GM12878 (cell line): ENCODE data around the gene LZTFL1. TPM values are rescaled to one million over a fixed set of nuclear protein-coding genes. Genes with fewer than 3 reads are reported as not detected.

Source experiments
- ATAC-seq: fragments of 200-7000 bp; cut with Tn5 transposase; 3 replicates; pipeline ENCODE4 v1.9.1; 2020; ENCODE audit warnings: mild to moderate bottlenecking, moderate library complexity
- BruUV-seq: library from RNA; stranded (reverse); fragments of 400-500 nt; replicated peaks from 2 replicates; lab custom pipeline; 2021; lab: Mats Ljungman, UMichigan
- CTCF ChIA-PET: fragments of 300-600 bp; sonication (Branson Sonifier 250); formaldehyde crosslinking; extraction: SDS; loops from one replicate; lab custom pipeline; 2021; ENCODE audit warnings: inconsistent platforms; lab: Yijun Ruan, JAX
- POLR2A ChIA-PET: fragments of 350-600 bp; formaldehyde crosslinking; extraction: SDS; loops from one replicate; lab custom pipeline; 2021; ENCODE audit warnings: inconsistent platforms; lab: Charles Lee
- RAD21 ChIA-PET: fragments of 300-600 bp; sonication (Branson Sonifier 250); formaldehyde crosslinking; loops from one replicate; lab custom pipeline; 2023; ENCODE audit warnings: antibody characterized with exemption; ENCODE audit not compliant: unreplicated experiment; lab: Charles Lee
- SMC1A ChIA-PET: fragments of 300-600 bp; sonication (Branson Sonifier 250); formaldehyde crosslinking; loops from one replicate; lab custom pipeline; 2023; ENCODE audit not compliant: unreplicated experiment, uncharacterized antibody; lab: Charles Lee
- DNase-seq: peaks from one replicate; pipeline ENCODE4 v3.0.0-alpha.2; 2011; ENCODE audit warnings: low read depth, low spot score
- FAIRE-seq: peaks from 3 replicates; lab custom pipeline; 2011; peaks lifted over from hg19 to GRCh38; lab: Jason Lieb, UNC
- H2AFZ ChIP-seq: 2 replicates; pipeline ENCODE4 v1.6.0; 2011; ENCODE audit warnings: low read depth, low read length, control low read depth; ENCODE audit not compliant: control insufficient read depth
- H3K27ac ChIP-seq: 2 replicates; pipeline ENCODE4 v1.5.1; 2011; ENCODE audit warnings: control low read depth; ENCODE audit not compliant: control insufficient read depth, insufficient read depth
- H3K27me3 ChIP-seq, 2 experiments: replicated peaks in 1 of 2; 2 replicates each; pipeline versions ENCODE4 v1.6.0 to v1.6.1; 2011; ENCODE audit warnings: low read length in 1 of 2; ENCODE audit not compliant: control insufficient read depth in 2 of 2, insufficient read depth in 2 of 2
- H3K36me3 ChIP-seq, 2 experiments: 2 replicates each; pipeline ENCODE4 v1.5.1; 2011; ENCODE audit warnings: low read length in 1 of 2; ENCODE audit not compliant: control insufficient read depth in 2 of 2, insufficient read depth in 2 of 2
- H3K4me1 ChIP-seq: 2 replicates; pipeline ENCODE4 v1.6.1; 2011; ENCODE audit warnings: mild to moderate bottlenecking, low read length, moderate library complexity, mixed read lengths; ENCODE audit not compliant: control insufficient read depth, insufficient read depth
- H3K4me2 ChIP-seq: 2 replicates; pipeline ENCODE4 v1.6.0; 2011; ENCODE audit warnings: control low read depth; ENCODE audit not compliant: control insufficient read depth, insufficient read depth
- H3K4me3 ChIP-seq: fragments of 200-600 bp; sonication (generic); 2 replicates; pipeline ENCODE4 v1.5.1; 2016
- H3K79me2 ChIP-seq: 2 replicates; pipeline ENCODE4 v1.6.0; 2011; ENCODE audit warnings: low read length; ENCODE audit not compliant: control insufficient read depth, insufficient read depth
- H3K9ac ChIP-seq: 2 replicates; pipeline ENCODE4 v1.8.0; 2011; ENCODE audit warnings: low read length, control low read depth, mixed read lengths; ENCODE audit not compliant: control insufficient read depth, insufficient read depth
- H3K9me3 ChIP-seq: replicated peaks from 3 replicates; pipeline ENCODE4 v1.5.1; 2011; ENCODE audit warnings: mild to moderate bottlenecking, low read length; ENCODE audit not compliant: control insufficient read depth, insufficient read depth
- H4K20me1 ChIP-seq: 2 replicates; pipeline ENCODE4 v1.6.0; 2011; ENCODE audit not compliant: control insufficient read depth, insufficient read depth
- ATF2 ChIP-seq: IDR thresholded peaks from 2 replicates; pipeline ENCODE4 v1.6.1; 2012; ENCODE audit warnings: low read length, inconsistent platforms
- BCL3 ChIP-seq: IDR thresholded peaks from 2 replicates; pipeline ENCODE4 v1.6.1; 2011; ENCODE audit warnings: borderline replicate concordance, low read depth, mild to moderate bottlenecking, moderate library complexity, low read length; ENCODE audit not compliant: insufficient read depth, poor library complexity, severe bottlenecking
- BMI1 ChIP-seq: fragments of 450-650 bp; IDR thresholded peaks from 2 replicates; pipeline ENCODE4 v1.6.1; 2016; ENCODE audit warnings: mild to moderate bottlenecking, moderate library complexity, borderline replicate concordance
- EP300 ChIP-seq, 2 experiments: fragments of 150-350 bp in 1 of 2; IDR thresholded peaks; 2 replicates each; pipeline ENCODE4 v1.6.1; 2011 to 2012; ENCODE audit warnings: low read depth in 2 of 2, low read length in 2 of 2, borderline replicate concordance in 1 of 2, improper control_type of control experiment in 1 of 2, inconsistent platforms in 1 of 2; ENCODE audit not compliant: control insufficient read depth in 1 of 2
- EZH2 ChIP-seq: IDR thresholded peaks from 2 replicates; pipeline ENCODE4 v1.6.1; 2012; ENCODE audit warnings: low read depth, mild to moderate bottlenecking, control low read depth, inconsistent platforms, low read length, borderline replicate concordance; ENCODE audit not compliant: control insufficient read depth
- FOS ChIP-seq: IDR thresholded peaks from 3 replicates; pipeline ENCODE4 v1.6.1; 2011; ENCODE audit warnings: borderline replicate concordance; ENCODE audit not compliant: insufficient read length; ENCODE audit errors: extremely low read depth
- HDAC6 ChIP-seq: fragments of 200-600 bp; sonication (generic); IDR thresholded peaks from one replicate; pipeline ENCODE4 v1.8.0; 2017; ENCODE audit warnings: antibody characterized with exemption; ENCODE audit not compliant: unreplicated experiment
- JUNB ChIP-seq: IDR thresholded peaks from 2 replicates; pipeline ENCODE4 v1.6.1; 2016; ENCODE audit warnings: antibody characterized with exemption, mild to moderate bottlenecking
- MTA2 ChIP-seq: fragments of 450-650 bp; IDR thresholded peaks from 2 replicates; pipeline ENCODE4 v1.6.1; 2016; ENCODE audit warnings: low read depth, mild to moderate bottlenecking, moderate library complexity
- PAX5 ChIP-seq: IDR thresholded peaks from 2 replicates; pipeline ENCODE4 v1.6.1; 2011; ENCODE audit warnings: low read depth, low read length, borderline replicate concordance
- POLR2A ChIP-seq: IDR thresholded peaks from 2 replicates; pipeline ENCODE4 v1.6.1; 2011; ENCODE audit warnings: low read depth, mild to moderate bottlenecking, low read length
- SMC3 ChIP-seq: IDR thresholded peaks from 2 replicates; pipeline ENCODE4 v1.6.1; 2011; ENCODE audit warnings: low read length, improper control_type of control experiment, borderline replicate concordance
- SPI1 ChIP-seq: IDR thresholded peaks from 2 replicates; pipeline ENCODE4 v1.6.1; 2011; ENCODE audit warnings: low read depth, mild to moderate bottlenecking, low read length, moderate library complexity, borderline replicate concordance; ENCODE audit not compliant: insufficient read depth
- SREBF2 ChIP-seq: IDR thresholded peaks from 2 replicates; pipeline ENCODE4 v1.6.1; 2012; ENCODE audit warnings: mild to moderate bottlenecking, low read length
- TCF12 ChIP-seq: IDR thresholded peaks from 2 replicates; pipeline ENCODE4 v1.6.1; 2011; ENCODE audit warnings: low read depth, mild to moderate bottlenecking, low read length
- ZNF384 ChIP-seq: IDR thresholded peaks from 2 replicates; pipeline ENCODE4 v1.6.1; 2012; ENCODE audit warnings: low read depth, mild to moderate bottlenecking, low read length, improper control_type of control experiment, borderline replicate concordance
- ZNF687 ChIP-seq: fragments of 450-650 bp; IDR thresholded peaks from 2 replicates; pipeline ENCODE4 v1.6.1; 2017; ENCODE audit warnings: mild to moderate bottlenecking, moderate library complexity
- WGBS: methylation state at CpG from one replicate; pipeline ENCODE4 v1.1.6; 2016; ENCODE audit warnings: low lambda C conversion rate; ENCODE audit not compliant: insufficient replicate concordance, insufficient coverage; ENCODE audit errors: missing lambda C conversion rate; 5-methylcytosine and 5-hydroxymethylcytosine counted together
- in situ Hi-C: fragments of 300-500 bp; cut with MboI; formaldehyde crosslinking; loops from 9 replicates; pipeline ENCODE4 v1.14.3; 2018; ENCODE audit warnings: mixed read lengths
- intact Hi-C: fragments of 100-400 bp; cut with micrococcal nuclease; formaldehyde crosslinking; loops from one replicate; pipeline ENCODE4 v1.14.2; 2022; ENCODE audit not compliant: unreplicated experiment
- polyA plus RNA-seq, 11 experiments: library from polyadenylated mRNA; depleted of rRNA in 4 of 11; unstranded in 6 of 11; stranded (reverse) in 5 of 11; fragments of >200 nt; fragmentation: Nextera tagmentation in 4 of 11; fragmentation: Illumina TruSeq in 1 of 11; extraction: Ambion mirVana in 4 of 11; extraction: Trizol in 1 of 11; gene quantifications; 1 replicate in 1 of 11; 2 replicates in 10 of 11; pipeline versions ENCODE4 v1.2.1 to v1.2.3, GENCODE V29; 2011 to 2016; ENCODE audit warnings: inconsistent platforms in 2 of 11, missing spikeins in 2 of 11, low read depth in 1 of 11
- total RNA-seq, 4 experiments: library from RNA; depleted of rRNA in 3 of 4; stranded (reverse); fragments of >200 nt in 3 of 4; fragmentation: Illumina TruSeq in 1 of 4; extraction: Trizol in 1 of 4; gene quantifications; 2 replicates each; pipeline versions ENCODE4 v1.2.1 to v1.2.3, GENCODE V29; 2013 to 2021

The LZTFL1 gene
- total and polyA plus RNA-seq, 10 of the 15 experiments (the other 5 are each of a cell fraction or from before 2014, with no cell fraction given), result 9.8 to 74.1 (median 11.9) TPM

GRCh38 chr3:45868213-45868612 is 26.3 kb upstream of the LZTFL1 start:
- Histone ChIP-seq H3K4me2 (no peak overlapping the region; the same call in 1 of the 2 replicates), H3K9ac (no peak overlapping the region), H3K79me2 (no peaks in the 10 kb centered on the region), H2AFZ (no peak overlapping the region), H3K4me3 (no peak overlapping the region), H3K27me3 (no peaks in the 10 kb centered on the region; a peak in 2 of 4 replicates), H3K27ac (peak overlapping the region; percentile 65), H3K9me3 (peaks cover 5% of the 10 kb centered on the region; the same call in 2 of the 3 replicates), H3K36me3 (no peaks in the 10 kb centered on the region), H4K20me1 (no peaks in the 10 kb centered on the region), H3K4me1 (peaks cover 58% of the 10 kb centered on the region)
- ChIA-PET CTCF (interaction anchor here (0.8 to 1.8 kb wide), 11 partner anchors 8 to 209 kb away, joined by 3 to 11 read pairs (median 4); no protein-coding TSS in a partner anchor), RAD21 (interaction anchor here (0.6 to 6.9 kb wide), 15 partner anchors 10 to 349 kb away, joined by 3 to 59 read pairs (median 4); no protein-coding TSS in a partner anchor), POLR2A (interaction anchor here (0.6 to 5.7 kb wide), 11 partner anchors 8 to 47 kb away, joined by 3 to 32 read pairs (median 5); no protein-coding TSS in a partner anchor), SMC1A (interaction anchor here (0.6 to 11.4 kb wide), 15 partner anchors 9 to 330 kb away, joined by 3 to 105 read pairs (median 7); partner anchors contain the start of genes CCR9 and SACM1L)
- in situ Hi-C loops (no loop called here), intact Hi-C loops (loop anchor here (10.0 kb wide), 1 partner anchor 273 kb away; the partner anchor contains the start of gene LIMD1)
- DNase-seq (no peak), FAIRE-seq (no peak), ATAC-seq (no peak; the same call in 1 of the 3 replicates)
- BruUV-seq, result no TSS peak
- WGBS, result 21% methylated on average over 2 of the region's 2 CpGs
- no peak for TF ChIP-seq FOS
- peak in 1 of 2 experiments; percentile 59; a peak in 2 of 4 replicates for TF ChIP-seq EP300 (IDR thresholded peaks at IDR 0.05; ENCODE audit: borderline replicate concordance in 1 of 2, control insufficient read depth in 1 of 2, low read depth in 2 of 2, low read length in 2 of 2)
- no peak for TF ChIP-seq SPI1
- TF ChIP-seq SREBF2, result no peak
- no peak for TF ChIP-seq EZH2
- TF ChIP-seq TCF12, result peak; percentile 56; the same call in 1 of the 2 replicates
- no peak for TF ChIP-seq POLR2A
- TF ChIP-seq BMI1, result no peak
- TF ChIP-seq PAX5, result peak; percentile 27; the same call in 1 of the 2 replicates
- TF ChIP-seq HDAC6, result no peak
- no peak for TF ChIP-seq SMC3
- peak; percentile 67 for TF ChIP-seq BCL3
- no peak for TF ChIP-seq ZNF687
- TF ChIP-seq ATF2, result peak; percentile 69; the same call in 1 of the 2 replicates
- TF ChIP-seq ZNF384, result peak; percentile 45; the same call in 1 of the 2 replicates
- TF ChIP-seq MTA2, result no peak
- peak; percentile 22; the same call in 1 of the 2 replicates for TF ChIP-seq JUNB
